ENCODE measurements around the gene BTNL9.

BTNL9 gene

GRCh38 chr5:181052672-181053487, 12.8 kb downstream of the BTNL9 start:
- no peaks in the 10 kb centered on the region for H3K9me3 ChIP-seq (ENCODE audit: control insufficient read depth, insufficient read depth, low read length)
- peak overlapping the region; percentile 65 for H3K4me2 ChIP-seq (ENCODE audit: low read length)
- no peaks in the 10 kb centered on the region for H4K20me1 ChIP-seq (ENCODE audit: control insufficient read depth, insufficient read depth, low read depth, low read length)
- H3F3A ChIP-seq (ENCODE audit: control insufficient read depth, insufficient read depth) = peaks cover 20% of the 10 kb centered on the region
- TF ChIP-seq, protein P1, sequence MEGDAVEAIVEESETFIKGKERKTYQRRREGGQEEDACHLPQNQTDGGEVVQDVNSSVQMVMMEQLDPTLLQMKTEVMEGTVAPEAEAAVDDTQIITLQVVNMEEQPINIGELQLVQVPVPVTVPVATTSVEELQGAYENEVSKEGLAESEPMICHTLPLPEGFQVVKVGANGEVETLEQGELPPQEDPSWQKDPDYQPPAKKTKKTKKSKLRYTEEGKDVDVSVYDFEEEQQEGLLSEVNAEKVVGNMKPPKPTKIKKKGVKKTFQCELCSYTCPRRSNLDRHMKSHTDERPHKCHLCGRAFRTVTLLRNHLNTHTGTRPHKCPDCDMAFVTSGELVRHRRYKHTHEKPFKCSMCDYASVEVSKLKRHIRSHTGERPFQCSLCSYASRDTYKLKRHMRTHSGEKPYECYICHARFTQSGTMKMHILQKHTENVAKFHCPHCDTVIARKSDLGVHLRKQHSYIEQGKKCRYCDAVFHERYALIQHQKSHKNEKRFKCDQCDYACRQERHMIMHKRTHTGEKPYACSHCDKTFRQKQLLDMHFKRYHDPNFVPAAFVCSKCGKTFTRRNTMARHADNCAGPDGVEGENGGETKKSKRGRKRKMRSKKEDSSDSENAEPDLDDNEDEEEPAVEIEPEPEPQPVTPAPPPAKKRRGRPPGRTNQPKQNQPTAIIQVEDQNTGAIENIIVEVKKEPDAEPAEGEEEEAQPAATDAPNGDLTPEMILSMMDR (IDR thresholded peaks at IDR 0.05; ENCODE audit: low read depth, low read length, poor library complexity, severe bottlenecking) = no peak
- TF ChIP-seq EZH2phosphoT487 (IDR thresholded peaks at IDR 0.05; ENCODE audit: borderline replicate concordance, low read length) = no peak
- peaks cover 48% of the 10 kb centered on the region for H3K79me2 ChIP-seq (ENCODE audit: control insufficient read depth, low read length)
- H3K27me3 ChIP-seq (ENCODE audit: control insufficient read depth, low read length) = no peaks in the 10 kb centered on the region
- peaks cover 57% of the 10 kb centered on the region for H3K36me3 ChIP-seq (ENCODE audit: control insufficient read depth, low read length)
- H3K27ac ChIP-seq (ENCODE audit: low read depth, low read length) = peak overlapping the region; percentile 94
- H3K4me3 ChIP-seq (ENCODE audit: low read length) = peak overlapping the region; percentile 99
- no peaks in the 10 kb centered on the region for H3K9me2 ChIP-seq (replicated peaks; ENCODE audit: control insufficient read depth, low read length)
- H3K4me1 ChIP-seq (ENCODE audit: control insufficient read depth, low read length) = peaks cover 74% of the 10 kb centered on the region

- no peaks in the 10 kb centered on the region for H4K20me1 ChIP-seq (ENCODE audit: control insufficient read depth, insufficient read depth, low read depth, low read length)
- peaks cover 51% of the 10 kb centered on the region for H3K79me2 ChIP-seq (ENCODE audit: control insufficient read depth, low read length)
- H3K4me1 ChIP-seq (ENCODE audit: control insufficient read depth, low read length) = peaks cover 68% of the 10 kb centered on the region
- H3K36me3 ChIP-seq (ENCODE audit: control insufficient read depth, low read length) = peaks cover 64% of the 10 kb centered on the region
- H3K27ac ChIP-seq (ENCODE audit: low read depth, low read length) = peak overlapping the region; percentile 94
- no peaks in the 10 kb centered on the region for H3K27me3 ChIP-seq (ENCODE audit: control insufficient read depth, low read length)
- H3K4me3 ChIP-seq (ENCODE audit: low read length) = peak overlapping the region; percentile 99
- H3K4me2 ChIP-seq (ENCODE audit: low read length) = peak overlapping the region; percentile 65
- peaks cover 20% of the 10 kb centered on the region for H3F3A ChIP-seq (ENCODE audit: control insufficient read depth, insufficient read depth)
- no peaks in the 10 kb centered on the region for H3K9me3 ChIP-seq (ENCODE audit: control insufficient read depth, insufficient read depth, low read length)
- no peak for TF ChIP-seq EZH2phosphoT487 (IDR thresholded peaks at IDR 0.05; ENCODE audit: borderline replicate concordance, low read length)
- TF ChIP-seq, protein P1 (IDR thresholded peaks at IDR 0.05; ENCODE audit: low read depth, low read length, poor library complexity, severe bottlenecking) = no peak
- H3K9me2 ChIP-seq (replicated peaks; ENCODE audit: control insufficient read depth, low read length) = no peaks in the 10 kb centered on the region
Observed at GRCh38 chr5:181053488-181054121, 13.5 kb downstream of the BTNL9 start.

DNA sequence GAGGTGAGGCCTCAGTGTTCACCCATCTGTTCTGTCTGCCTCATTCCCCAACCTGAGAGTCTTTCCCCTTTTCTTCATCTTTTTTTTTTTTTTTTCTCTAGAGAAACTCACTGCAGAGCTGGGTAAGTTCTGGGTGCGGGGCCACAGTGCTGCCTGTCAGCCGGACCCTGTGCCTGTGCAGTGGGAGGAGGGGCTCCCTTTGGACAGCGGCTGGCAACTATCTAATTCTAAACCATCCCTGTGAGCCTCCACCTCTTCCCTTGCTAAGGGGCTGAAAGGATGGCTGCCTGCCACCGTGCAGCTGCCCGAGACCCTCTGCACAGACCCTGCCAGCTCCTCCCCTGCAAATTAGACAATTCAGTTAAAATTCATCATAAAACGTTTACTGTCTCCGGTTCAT, 14.1 kb downstream of the BTNL9 start:
- H3K9me2 ChIP-seq (replicated peaks; ENCODE audit: control insufficient read depth, low read length) = no peaks in the 10 kb centered on the region
- TF ChIP-seq, protein P1 (IDR thresholded peaks at IDR 0.05; ENCODE audit: low read depth, low read length, poor library complexity, severe bottlenecking) = no peak
- TF ChIP-seq EZH2phosphoT487 (IDR thresholded peaks at IDR 0.05; ENCODE audit: borderline replicate concordance, low read length) = no peak
- peaks cover 53% of the 10 kb centered on the region for H3K79me2 ChIP-seq (ENCODE audit: control insufficient read depth, low read length)
- no peaks in the 10 kb centered on the region for H3K9me3 ChIP-seq (ENCODE audit: control insufficient read depth, insufficient read depth, low read length)
- peak overlapping the region; percentile 65 for H3K4me2 ChIP-seq (ENCODE audit: low read length)
- peaks cover 20% of the 10 kb centered on the region for H3F3A ChIP-seq (ENCODE audit: control insufficient read depth, insufficient read depth)
- H3K4me3 ChIP-seq (ENCODE audit: low read length) = peak overlapping the region; percentile 99
- no peaks in the 10 kb centered on the region for H4K20me1 ChIP-seq (ENCODE audit: control insufficient read depth, insufficient read depth, low read depth, low read length)
- H3K36me3 ChIP-seq (ENCODE audit: control insufficient read depth, low read length) = peaks cover 69% of the 10 kb centered on the region
- H3K27ac ChIP-seq (ENCODE audit: low read depth, low read length) = peak overlapping the region; percentile 94
- H3K27me3 ChIP-seq (ENCODE audit: control insufficient read depth, low read length) = no peaks in the 10 kb centered on the region
- peaks cover 64% of the 10 kb centered on the region for H3K4me1 ChIP-seq (ENCODE audit: control insufficient read depth, low read length)

Data from DOHH2 (cell line).